GM19455 (cell line): ENCODE results near the gene MSRB3.

Experiments used
- ATAC-seq: cut with Tn5 transposase; IDR thresholded peaks from one replicate; pipeline ENCODE4 v1.9.1; 2021; ENCODE audit not compliant: unreplicated experiment

Gene MSRB3

GRCh38 chr12:65324551-65324950 lies 46.1 kb downstream of the MSRB3 start:
- ATAC-seq: no peak

DNA sequence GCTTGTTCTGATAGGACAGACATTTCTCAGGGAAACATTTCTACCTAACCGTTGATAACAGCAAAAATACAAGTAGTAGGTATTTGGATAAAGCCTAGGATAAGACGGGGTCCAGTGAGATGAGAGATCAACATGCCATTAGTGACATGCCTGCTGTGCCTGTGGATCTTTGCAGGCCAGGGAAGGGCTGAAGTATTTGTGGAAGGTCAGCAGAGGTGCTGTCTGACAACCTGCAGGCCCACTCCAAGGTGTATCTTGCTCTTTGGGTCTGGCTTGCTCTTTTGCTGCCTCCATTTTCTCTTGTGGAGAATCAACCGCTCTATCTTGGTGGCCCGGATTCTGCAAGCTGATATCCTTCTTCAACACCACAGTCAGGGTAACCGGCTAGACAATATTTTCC lies 46.7 kb downstream of the MSRB3 start:
- ATAC-seq: no peak

DNA sequence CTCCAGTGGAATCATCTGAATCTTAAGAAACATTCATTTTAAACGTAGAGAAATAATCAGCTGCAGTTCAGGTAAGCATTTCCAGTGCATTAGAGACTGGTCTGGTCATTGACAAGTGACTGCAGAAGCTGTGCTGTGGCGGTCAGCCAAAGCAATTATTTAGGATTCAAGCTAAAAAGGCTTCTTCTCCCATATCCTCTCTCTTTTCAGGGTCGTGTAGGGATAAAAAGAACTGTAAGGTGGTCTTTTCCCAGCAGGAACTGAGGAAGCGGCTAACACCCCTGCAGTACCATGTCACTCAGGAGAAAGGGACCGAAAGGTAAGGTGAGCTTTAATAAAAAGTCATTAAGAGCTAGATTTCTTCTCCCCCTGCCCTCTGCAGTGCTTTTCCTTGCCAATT lies 48.1 kb downstream of the MSRB3 start:
- ATAC-seq: no peak

GRCh38 chr12:65327207-65328076 lies 49.0 kb downstream of the MSRB3 start:
- no peak for ATAC-seq

DNA sequence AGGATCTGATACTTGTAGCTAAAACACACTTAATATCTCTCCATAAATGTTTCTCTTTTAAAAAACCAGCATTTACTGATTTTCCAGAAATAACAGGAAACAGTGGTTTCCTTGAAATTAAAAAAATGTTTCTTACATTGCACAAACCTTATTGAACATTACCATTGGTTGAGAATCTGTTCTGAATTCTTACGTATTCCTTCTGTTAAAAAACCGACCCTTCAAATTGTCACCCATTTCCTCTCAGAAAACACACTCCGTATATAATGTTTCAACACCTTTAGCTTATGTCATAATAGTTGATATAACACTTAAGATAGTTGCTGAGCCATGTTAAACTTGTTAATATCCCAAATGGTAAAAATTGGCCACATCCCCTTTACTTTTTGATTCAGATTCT lies 51.2 kb downstream of the MSRB3 start:
- no peak for ATAC-seq

- no peak for ATAC-seq
These were observed 51.8 kb downstream of the MSRB3 start for GRCh38 chr12:65330331-65330730.

DNA sequence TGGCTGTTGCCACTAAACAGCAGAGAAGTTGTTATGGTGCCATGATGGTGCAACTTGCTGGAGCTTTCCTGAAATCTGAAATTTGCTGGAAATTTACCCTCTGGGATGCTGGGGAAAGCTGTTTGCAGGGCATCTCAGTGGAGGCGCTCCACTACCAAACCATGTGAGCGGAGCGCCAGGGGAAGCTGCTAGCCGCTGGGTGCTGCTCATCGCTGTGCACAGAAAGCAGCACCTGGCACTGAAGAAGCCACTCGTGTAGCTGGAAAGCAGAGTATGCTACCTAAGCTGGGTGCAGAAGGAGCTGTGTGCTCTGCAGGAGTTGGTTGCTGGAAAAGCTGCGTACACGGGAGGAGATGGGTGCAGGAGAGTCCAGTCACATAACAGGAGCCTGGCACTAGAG lies 53.0 kb downstream of the MSRB3 start:
- no peak for ATAC-seq

DNA sequence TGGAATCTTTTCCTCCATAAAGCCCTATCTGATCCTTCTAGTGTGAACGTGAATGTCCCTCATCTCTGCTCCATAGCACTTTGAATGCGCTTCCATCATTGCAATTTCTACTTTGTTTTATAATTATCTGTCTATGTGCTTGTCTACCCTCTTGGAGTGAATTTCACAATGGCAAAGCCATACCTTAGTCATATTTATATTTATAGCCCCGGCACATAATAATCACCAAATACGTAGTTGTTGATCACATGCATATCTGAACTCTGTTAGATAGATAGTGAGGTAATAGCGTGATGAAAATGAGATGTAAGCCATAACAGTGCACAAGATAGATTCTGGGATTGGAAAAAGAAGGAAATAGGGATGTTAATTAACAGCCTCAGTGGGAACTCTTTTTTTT lies 55.2 kb downstream of the MSRB3 start:
- ATAC-seq: no peak

- no peak for ATAC-seq
These were observed 56.0 kb downstream of the MSRB3 start for GRCh38 chr12:65334521-65334920.

DNA sequence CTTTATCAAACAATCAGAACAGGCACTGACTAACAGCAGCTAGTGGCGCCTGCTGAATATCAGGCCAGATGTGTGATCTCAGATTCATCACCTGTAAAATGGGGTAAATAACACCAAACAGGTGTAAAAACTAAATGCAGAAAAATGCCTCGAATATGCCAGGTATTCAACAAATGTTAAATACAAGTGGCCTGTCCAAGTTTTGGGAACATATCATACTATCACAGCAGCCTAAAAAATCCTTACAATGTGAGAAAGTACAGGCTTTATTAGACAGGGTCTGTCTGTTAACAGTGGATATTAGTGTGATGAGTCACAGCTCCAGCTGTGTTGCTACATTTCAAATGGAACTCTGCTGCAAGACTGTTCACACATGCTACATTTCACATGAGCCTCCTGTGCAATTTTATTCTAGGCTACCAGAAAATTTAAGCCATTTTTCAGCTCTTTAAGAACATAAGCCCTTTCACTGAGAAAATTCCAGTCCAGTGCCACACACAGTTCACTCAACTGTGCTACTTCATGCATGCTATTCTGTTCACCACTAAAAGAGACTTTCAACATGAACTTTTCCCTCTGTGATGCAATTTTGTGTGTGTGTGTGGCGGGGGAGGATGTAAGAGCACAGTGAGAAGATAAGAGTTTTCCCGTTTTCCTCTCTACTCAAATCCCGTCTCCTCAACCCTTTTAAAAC lies 56.7 kb downstream of the MSRB3 start:
- no peak for ATAC-seq

DNA sequence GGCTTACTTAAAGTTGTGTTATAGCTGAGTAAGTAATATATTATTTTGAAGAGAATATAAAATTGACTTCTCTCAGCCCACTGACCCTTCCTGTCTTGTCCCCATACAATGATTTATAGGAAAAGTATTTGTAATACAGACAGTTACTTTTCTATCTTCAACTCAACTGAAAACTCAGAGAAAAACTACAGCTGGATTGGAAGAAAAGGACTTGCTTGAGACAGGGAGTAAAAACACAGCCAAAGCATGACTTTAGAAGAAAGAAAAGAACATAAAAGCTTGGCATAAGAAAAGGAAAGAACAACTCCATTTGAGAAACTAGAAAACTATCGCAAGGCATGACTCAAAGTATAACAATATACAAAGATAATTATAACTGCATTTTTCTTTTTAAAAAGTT lies 57.5 kb downstream of the MSRB3 start:
- ATAC-seq: no peak

DNA sequence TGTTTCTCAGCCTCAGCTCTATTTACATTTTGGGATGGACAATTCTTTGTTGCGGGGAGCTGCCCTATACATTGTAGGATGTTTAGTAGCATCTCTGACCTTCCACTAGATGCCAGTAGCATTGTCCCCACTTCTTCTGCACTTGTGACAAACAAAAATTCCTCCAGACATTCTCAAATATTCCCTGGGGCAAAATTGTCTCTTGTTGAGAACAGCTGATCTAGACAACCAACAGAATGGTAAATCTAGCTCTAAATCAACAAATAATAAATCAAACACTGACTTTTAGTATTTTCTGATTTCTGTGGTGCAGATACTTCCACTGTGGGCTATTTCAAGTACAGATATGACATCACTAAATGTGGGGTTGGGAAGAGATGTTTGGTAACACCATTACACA lies 60.7 kb downstream of the MSRB3 start:
- ATAC-seq: no peak

DNA sequence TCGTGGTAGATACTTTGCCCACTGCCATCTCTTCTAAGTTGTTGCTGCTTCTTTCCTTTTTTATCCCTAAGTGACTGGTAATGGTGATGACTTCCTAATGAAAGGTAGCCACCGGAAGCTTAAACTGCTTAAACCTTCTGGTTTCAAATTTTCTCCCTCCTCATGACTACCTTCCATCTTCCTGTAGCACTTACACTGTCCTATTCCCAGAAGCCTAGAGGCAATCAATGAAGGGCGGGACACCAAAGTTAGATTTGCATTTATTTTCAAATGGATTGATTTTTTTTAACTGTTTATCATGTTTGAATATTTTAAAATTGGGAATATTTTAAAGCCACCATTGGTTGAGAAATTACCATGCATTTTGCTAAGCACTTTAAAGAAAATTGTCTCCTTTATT lies 64.7 kb downstream of the MSRB3 start:
- no peak for ATAC-seq

DNA sequence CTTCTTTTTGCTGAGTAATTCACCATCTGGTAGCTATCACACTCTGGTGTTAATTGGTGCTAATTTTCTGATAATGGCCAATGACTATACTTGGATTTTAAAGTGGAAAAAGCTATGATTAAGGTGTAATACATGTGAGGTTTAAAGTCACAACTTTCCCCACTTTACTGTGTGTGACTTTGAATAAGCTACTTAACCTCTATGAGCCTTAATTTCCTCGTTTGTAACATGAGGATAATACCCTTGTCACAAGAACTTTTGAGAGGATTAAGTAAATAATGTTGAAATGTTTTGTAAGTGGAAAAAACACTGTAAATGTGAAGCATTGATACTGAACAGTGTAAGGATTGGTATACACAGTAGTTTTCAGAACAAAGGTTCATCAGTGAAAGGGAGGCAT lies 65.3 kb downstream of the MSRB3 start:
- ATAC-seq: no peak

GRCh38 chr12:65355461-65355860 lies 77.0 kb downstream of the MSRB3 start:
- ATAC-seq: no peak

DNA sequence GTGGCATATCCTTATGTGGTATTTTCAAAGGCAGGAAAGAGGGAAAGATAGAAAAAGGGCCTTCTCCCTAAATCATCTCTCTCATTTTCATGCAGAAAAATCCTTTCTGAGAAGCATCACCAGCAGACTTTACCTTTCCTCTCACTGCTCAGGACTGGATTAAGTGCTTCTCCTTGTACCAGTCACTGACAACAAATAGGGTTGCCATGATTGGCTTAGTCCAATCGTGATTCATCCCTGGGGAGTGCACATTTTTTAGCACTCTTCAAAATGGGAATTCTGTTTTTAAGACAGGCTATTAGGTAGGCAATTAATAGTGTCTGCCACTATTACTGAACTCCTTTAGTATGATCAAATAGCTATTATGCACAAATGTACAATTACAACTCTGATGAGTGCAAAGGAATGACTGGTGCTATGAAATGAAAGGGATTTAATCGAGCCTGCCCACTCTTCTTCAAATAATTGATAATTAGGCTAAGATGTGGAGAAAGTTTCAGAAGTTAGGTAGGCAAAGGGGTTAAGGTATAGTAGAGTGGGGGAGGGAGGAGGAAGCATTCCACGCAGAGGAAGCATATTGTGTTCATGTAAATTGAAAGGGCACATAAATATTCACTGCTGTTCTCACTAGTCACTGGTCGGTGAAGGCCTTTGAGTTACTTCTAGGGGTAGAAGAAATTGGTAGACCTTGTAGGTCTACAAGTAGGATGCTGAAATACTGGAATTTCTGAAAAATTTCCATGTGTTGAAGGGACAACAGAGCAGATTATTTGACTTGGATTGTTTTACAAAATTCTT lies 84.0 kb downstream of the MSRB3 start:
- no peak for ATAC-seq

- no peak for ATAC-seq
These were observed 85.6 kb downstream of the MSRB3 start for GRCh38 chr12:65364046-65364445.

DNA sequence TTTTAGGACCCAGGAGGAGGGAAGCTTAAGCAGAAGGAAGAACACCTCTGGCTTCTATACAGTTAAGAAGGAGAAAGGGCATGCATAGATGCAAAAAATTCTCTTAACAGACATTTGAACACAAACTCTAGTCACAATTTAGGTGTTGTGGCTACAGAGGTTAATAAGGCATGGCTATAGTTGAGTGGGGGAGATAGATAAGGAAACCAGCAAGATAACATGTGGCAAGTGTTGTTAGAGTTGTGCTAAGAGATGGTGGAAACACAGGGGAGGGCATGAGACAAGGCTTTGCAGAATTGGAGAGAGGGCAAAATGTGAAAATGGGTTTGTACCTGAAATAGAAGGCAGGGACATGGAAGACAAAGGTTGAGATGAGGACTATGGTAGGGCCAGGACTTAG lies 88.9 kb downstream of the MSRB3 start:
- no peak for ATAC-seq

DNA sequence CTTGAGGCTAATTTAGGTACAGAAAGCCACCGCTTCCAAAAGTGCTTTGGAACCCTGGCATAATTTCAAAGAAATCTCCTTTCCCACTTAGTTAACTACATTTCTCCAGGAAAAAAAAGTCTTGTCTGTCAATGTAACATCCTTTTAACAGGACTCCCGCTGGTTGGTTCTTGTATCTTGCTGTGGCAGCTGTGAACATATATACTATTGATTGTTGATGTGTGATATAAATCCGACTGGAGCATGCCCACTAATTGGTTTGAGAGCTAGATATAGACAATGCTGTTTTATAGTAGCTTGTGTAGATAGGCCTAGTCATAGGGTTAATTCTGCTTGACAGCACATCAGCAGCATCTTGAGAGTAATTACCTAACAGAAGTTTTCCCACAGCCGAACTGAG lies 89.6 kb downstream of the MSRB3 start:
- ATAC-seq: no peak

- no peak for ATAC-seq
These were observed 94.1 kb downstream of the MSRB3 start for GRCh38 chr12:65372574-65372973.

- ATAC-seq: no peak
These were observed 105.8 kb downstream of the MSRB3 start for GRCh38 chr12:65384240-65384639.

DNA sequence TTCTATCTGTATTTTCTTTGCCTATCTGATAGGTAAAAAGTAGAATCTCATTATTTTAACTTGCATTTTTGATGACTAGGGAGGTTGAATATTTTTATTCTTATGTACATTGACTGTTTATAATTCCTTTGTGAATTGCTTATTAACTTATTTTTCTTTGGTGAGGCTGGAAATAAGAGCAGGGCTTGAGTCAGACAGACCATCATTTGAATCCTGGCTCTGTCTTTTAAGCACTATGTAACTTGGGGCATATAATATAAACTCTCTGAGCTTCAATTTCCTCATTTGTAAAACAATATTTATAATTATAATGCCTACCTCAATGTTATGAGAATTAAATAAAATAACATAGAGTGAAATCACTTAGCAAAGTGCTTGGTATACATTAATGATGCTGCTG lies 108.9 kb downstream of the MSRB3 start:
- ATAC-seq: no peak
